ENCODE measurements around the gene ITGBL1. TPM values are rescaled to one million over a fixed set of nuclear protein-coding genes. Genes with fewer than 3 reads are reported as not detected.

ITGBL1 gene
- total and polyA plus RNA-seq, 7 donors: 0.44 to 5.7 (median 1.7) TPM

DNA sequence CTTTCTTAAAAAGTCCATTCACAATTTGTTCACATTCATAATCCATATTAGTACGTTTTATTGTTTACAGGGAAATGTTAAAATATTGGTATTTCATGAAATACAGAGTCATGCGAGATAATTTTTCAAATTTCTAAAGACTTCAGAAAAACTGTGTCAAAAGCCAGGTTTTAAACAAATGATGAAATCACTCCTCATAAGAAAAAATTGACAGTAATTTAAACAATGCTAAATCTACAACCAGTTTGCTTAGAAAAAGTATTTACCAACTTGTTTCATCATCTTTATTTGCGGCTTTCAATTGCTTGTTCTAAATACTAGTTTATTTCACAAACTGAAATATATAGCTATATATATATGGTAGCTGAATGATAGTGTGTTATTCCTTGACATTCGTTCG is 35.0 kb upstream of the ITGBL1 start:
- no peak overlapping the region for H3K4me3 ChIP-seq
- intact Hi-C loops (cut with DNase I): no loop called here
- TF ChIP-seq, protein P1, sequence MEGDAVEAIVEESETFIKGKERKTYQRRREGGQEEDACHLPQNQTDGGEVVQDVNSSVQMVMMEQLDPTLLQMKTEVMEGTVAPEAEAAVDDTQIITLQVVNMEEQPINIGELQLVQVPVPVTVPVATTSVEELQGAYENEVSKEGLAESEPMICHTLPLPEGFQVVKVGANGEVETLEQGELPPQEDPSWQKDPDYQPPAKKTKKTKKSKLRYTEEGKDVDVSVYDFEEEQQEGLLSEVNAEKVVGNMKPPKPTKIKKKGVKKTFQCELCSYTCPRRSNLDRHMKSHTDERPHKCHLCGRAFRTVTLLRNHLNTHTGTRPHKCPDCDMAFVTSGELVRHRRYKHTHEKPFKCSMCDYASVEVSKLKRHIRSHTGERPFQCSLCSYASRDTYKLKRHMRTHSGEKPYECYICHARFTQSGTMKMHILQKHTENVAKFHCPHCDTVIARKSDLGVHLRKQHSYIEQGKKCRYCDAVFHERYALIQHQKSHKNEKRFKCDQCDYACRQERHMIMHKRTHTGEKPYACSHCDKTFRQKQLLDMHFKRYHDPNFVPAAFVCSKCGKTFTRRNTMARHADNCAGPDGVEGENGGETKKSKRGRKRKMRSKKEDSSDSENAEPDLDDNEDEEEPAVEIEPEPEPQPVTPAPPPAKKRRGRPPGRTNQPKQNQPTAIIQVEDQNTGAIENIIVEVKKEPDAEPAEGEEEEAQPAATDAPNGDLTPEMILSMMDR (IDR thresholded peaks at IDR 0.05): no peak
- ATAC-seq: no peak
- no peak overlapping the region for H3K27ac ChIP-seq
- WGBS, 3 donors: 91 to 93% (median 92%) methylated on average over 5 of the region's 5 CpGs
- H3K27me3 ChIP-seq (ENCODE audit: insufficient read depth in 3 of 3, low read length in 2 of 3): peaks cover 0 to 28% (median 2%) of the 10 kb centered on the region in 3 donors
- DNase-seq: no peak
- no peaks in the 10 kb centered on the region for H3K9me3 ChIP-seq
- no peaks in the 10 kb centered on the region for H3K36me3 ChIP-seq (ENCODE audit: insufficient read depth in 1 of 2, low read depth in 1 of 2)
- H3K4me1 ChIP-seq: no peaks in the 10 kb centered on the region

DNA sequence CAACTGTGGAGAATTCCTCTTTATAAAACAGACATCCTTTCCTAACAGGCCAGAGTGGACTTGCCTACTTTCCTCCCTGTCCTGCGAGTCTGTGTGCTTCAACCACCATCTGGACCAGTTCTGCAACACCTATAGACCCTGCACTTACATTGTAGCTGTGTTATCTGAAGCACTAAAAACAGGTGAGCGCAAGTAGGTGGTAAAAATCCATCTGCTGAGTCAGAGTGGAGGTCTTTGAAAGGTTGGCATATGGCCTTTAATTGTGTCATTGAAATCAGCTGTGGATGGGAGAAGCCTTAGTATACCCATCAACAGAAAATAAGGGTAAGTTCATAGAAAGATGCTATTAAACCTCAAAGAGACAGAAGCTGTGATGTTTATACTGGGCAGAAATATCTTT is 28.6 kb upstream of the ITGBL1 start:
- no peak for DNase-seq
- H3K27ac ChIP-seq: no peak overlapping the region
- no peaks in the 10 kb centered on the region for H3K4me1 ChIP-seq
- intact Hi-C loops (cut with DNase I): no loop called here
- no peaks in the 10 kb centered on the region for H3K27me3 ChIP-seq (ENCODE audit: insufficient read depth in 3 of 3, low read length in 2 of 3)
- ATAC-seq: no peak
- TF ChIP-seq, protein P1 (IDR thresholded peaks at IDR 0.05): no peak
- H3K4me3 ChIP-seq: no peak overlapping the region
- no peaks in the 10 kb centered on the region for H3K36me3 ChIP-seq (ENCODE audit: insufficient read depth in 1 of 2, low read depth in 1 of 2)
- no peaks in the 10 kb centered on the region for H3K9me3 ChIP-seq
- WGBS, 3 donors: 82 to 89% (median 84%) methylated on average over 2 of the region's 2 CpGs

DNA sequence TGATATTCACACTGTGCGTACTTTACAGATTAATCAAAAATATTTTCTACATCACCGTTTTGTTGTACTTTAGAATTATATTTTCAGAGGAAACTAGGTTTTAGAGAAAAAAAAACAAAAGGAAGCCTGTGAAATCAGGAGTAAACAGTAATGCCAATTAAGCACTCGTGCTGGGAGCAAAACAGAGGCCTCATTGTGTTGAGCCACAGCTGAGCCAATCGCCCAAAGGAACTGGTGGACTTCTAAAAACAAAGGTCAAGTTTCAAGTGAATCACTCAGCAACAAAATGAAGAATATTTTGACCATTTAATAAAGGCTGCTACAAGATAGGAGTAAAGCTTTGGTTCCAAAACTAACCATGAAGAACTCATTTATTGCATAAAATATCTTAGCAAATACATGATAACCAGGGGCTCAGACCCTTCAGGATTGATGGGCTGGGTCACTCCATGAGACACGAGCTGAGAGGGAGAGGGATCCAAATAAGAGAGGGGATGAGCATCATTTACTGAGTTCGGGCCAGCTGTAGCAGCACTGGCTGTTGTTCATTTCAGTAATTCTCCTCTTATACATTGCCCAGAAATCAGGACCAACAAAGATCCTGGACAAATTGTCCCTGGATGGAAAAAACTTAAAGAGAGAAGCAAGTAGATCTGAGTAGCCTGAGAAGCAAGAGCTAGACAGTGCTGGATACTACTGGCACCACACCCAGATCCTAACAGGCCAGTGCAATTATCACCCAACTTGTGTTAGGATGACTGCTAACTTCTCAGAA is 27.9 kb upstream of the ITGBL1 start:
- 21 to 31% (median 25%) methylated on average over 6 of the region's 6 CpGs for WGBS, 3 donors
- Histone ChIP-seq H3K27me3 (ENCODE audit: insufficient read depth in 3 of 3, low read length in 2 of 3) (no peaks in the 10 kb centered on the region), H3K36me3 (ENCODE audit: insufficient read depth in 1 of 2, low read depth in 1 of 2) (no peaks in the 10 kb centered on the region), H3K4me1 (no peaks in the 10 kb centered on the region), H3K27ac (no peak overlapping the region), H3K9me3 (no peaks in the 10 kb centered on the region), H3K4me3 (no peak overlapping the region)
- intact Hi-C loops (cut with DNase I): no loop called here
- no peak for ATAC-seq
- TF ChIP-seq, protein P1 (IDR thresholded peaks at IDR 0.05): no peak
- no peak for DNase-seq

DNA sequence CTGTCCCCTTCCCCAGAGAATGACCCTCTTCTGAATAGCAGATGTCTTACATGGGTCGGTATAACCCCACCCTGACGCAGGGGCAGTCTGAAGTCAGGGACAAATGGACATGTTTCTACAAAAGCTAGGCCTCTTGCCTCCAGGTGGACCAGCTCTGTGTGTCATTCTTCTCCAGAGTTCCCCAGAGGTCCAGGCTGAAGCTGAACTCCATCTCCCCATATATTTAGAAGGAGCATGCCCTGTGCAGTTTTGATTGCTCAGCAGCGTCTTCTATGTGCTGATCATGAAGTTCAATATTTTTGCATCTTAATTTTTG is 27.4 kb upstream of the ITGBL1 start:
- Histone ChIP-seq H3K27me3 (ENCODE audit: insufficient read depth in 3 of 3, low read length in 2 of 3) (no peaks in the 10 kb centered on the region), H3K36me3 (ENCODE audit: insufficient read depth in 1 of 2, low read depth in 1 of 2) (no peaks in the 10 kb centered on the region), H3K4me1 (no peaks in the 10 kb centered on the region), H3K4me3 (no peak overlapping the region), H3K9me3 (no peaks in the 10 kb centered on the region), H3K27ac (no peak overlapping the region)
- ATAC-seq: no peak
- intact Hi-C loops (cut with DNase I): no loop called here
- TF ChIP-seq, protein P1 (IDR thresholded peaks at IDR 0.05): no peak
- DNase-seq: no peak
- WGBS, 3 donors: 59 to 77% (median 71%) methylated on average over 3 of the region's 3 CpGs

DNA sequence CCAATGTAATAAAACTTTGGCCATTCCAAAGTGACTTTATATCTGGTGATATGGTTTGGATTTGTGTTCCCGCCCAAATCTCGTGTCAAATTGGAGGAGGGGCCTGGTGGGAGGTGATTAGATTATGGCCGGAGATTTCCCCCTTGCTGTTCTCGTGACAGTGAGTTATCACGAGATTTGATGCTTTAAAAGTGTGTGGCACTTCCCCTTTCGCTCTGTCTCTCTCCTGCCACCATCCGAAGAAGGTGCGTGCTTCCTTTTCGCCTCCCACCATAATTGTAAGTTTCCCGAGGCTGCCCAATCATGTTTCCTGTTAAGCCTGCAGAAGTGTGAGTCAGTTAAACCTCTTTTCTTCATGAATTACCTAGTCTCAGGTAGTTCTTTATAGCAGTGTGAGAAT is 26.9 kb upstream of the ITGBL1 start:
- Histone ChIP-seq H3K4me3 (no peak overlapping the region), H3K36me3 (ENCODE audit: insufficient read depth in 1 of 2, low read depth in 1 of 2) (no peaks in the 10 kb centered on the region), H3K27me3 (ENCODE audit: insufficient read depth in 3 of 3, low read length in 2 of 3) (no peaks in the 10 kb centered on the region), H3K4me1 (no peaks in the 10 kb centered on the region), H3K9me3 (no peaks in the 10 kb centered on the region), H3K27ac (no peak overlapping the region)
- no peak for DNase-seq
- TF ChIP-seq, protein P1 (IDR thresholded peaks at IDR 0.05): no peak
- 77 to 84% (median 79%) methylated on average over 10 of the region's 10 CpGs for WGBS, 3 donors
- intact Hi-C loops (cut with DNase I): no loop called here
- no peak for ATAC-seq
